Measurements from ENCODE around the gene PRAMEF17.
"Not testable (repeated sequence)": the region's sequence is repeated elsewhere in the genome, so short reads cannot be mapped to it uniquely, and the experiment has no call there.

PRAMEF17 gene

GRCh38 chr1:13389332-13389731 is at the start of gene PRAMEF17:
Gene PRAMEF17 (plus strand): TSS chr1:13389632. CDS start chr1:13389658, 26 bp downstream.
- not testable (repeated sequence) for DNase-seq

GRCh38 chr1:13342496-13342895 is 46.9 kb upstream of the PRAMEF17 start:
- not testable (repeated sequence) for DNase-seq

GRCh38 chr1:13347034-13347433 is 42.4 kb upstream of the PRAMEF17 start, which contains the start of gene PRAMEF14:
Gene PRAMEF14 (minus strand): TSS chr1:13347134. CDS start chr1:13345314, 1,820 bp downstream.
- DNase-seq = not testable (repeated sequence)

- not testable (repeated sequence) for DNase-seq
Measured at GRCh38 chr1:13353476-13353875, 36.0 kb upstream of the PRAMEF17 start.

- not testable (repeated sequence) for DNase-seq
Measured at GRCh38 chr1:13354475-13354874, 35.0 kb upstream of the PRAMEF17 start.

- peak; percentile 6 for DNase-seq
Measured at GRCh38 chr1:13356774-13357173, 32.7 kb upstream of the PRAMEF17 start.

- not testable (repeated sequence) for DNase-seq
Measured at GRCh38 chr1:13362364-13362763, 27.1 kb upstream of the PRAMEF17 start.

- not testable (repeated sequence) for DNase-seq
Measured at GRCh38 chr1:13364928-13365327, 24.5 kb upstream of the PRAMEF17 start.

- not testable (repeated sequence) for DNase-seq
Measured at GRCh38 chr1:13366536-13366935, 22.9 kb upstream of the PRAMEF17 start.

- DNase-seq = not testable (repeated sequence)
Measured at GRCh38 chr1:13368544-13368943, 20.9 kb upstream of the PRAMEF17 start.

GRCh38 chr1:13378983-13379382 is 10.4 kb upstream of the PRAMEF17 start:
- not testable (repeated sequence) for DNase-seq

GRCh38 chr1:13380380-13380779 is 9.1 kb upstream of the PRAMEF17 start:
- DNase-seq = not testable (repeated sequence)

- not testable (repeated sequence) for DNase-seq
Measured at GRCh38 chr1:13393004-13393403, 3.6 kb downstream of the PRAMEF17 start.

GRCh38 chr1:13394761-13395160 is 5.3 kb downstream of the PRAMEF17 start:
- not testable (repeated sequence) for DNase-seq

- DNase-seq = not testable (repeated sequence)
Measured at GRCh38 chr1:13395311-13395710, 5.9 kb downstream of the PRAMEF17 start.

- DNase-seq = no peak
Measured at GRCh38 chr1:13407811-13408210, 18.4 kb downstream of the PRAMEF17 start.

- not testable (repeated sequence) for DNase-seq
Measured at GRCh38 chr1:13410150-13410549, 20.7 kb downstream of the PRAMEF17 start, which contains the start of gene PRAMEF20. Gene PRAMEF20 (plus strand): TSS chr1:13410450. CDS start chr1:13416355, 5,905 bp downstream.

GRCh38 chr1:13430495-13430894 is 41.1 kb downstream of the PRAMEF17 start:
- DNase-seq = no peak

- no peak for DNase-seq
Measured at GRCh38 chr1:13432251-13432650, 42.8 kb downstream of the PRAMEF17 start.

GRCh38 chr1:13433694-13434358 is 44.4 kb downstream of the PRAMEF17 start:
- DNase-seq = not testable (repeated sequence)

- DNase-seq = no peak
Measured at GRCh38 chr1:13435458-13435857, 46.0 kb downstream of the PRAMEF17 start.

- DNase-seq = not testable (repeated sequence)
Measured at GRCh38 chr1:13439104-13439783, 49.8 kb downstream of the PRAMEF17 start.
